K562 (cell line): Measurements from ENCODE around the gene MTF1. TPM values are rescaled to one million over a fixed set of nuclear protein-coding genes. Genes with fewer than 3 reads are reported as not detected.

Source experiments
- CBFA2T2 ChIP-seq: fragments of 450-650 bp; conservative IDR thresholded peaks from 2 replicates; pipeline ENCODE4 v1.6.1; 2017; ENCODE audit warnings: mild to moderate bottlenecking
- CBX1 ChIP-seq: sonication (generic); IDR thresholded peaks from 2 replicates; pipeline ENCODE4 v1.6.1; 2016; ENCODE audit warnings: antibody characterized with exemption, low read depth, mild to moderate bottlenecking
- ETV5 ChIP-seq: sonication (generic); formaldehyde crosslinking; IDR thresholded peaks from 2 replicates; pipeline ENCODE4 v1.4.0; 2020; ENCODE audit warnings: low read depth, mild to moderate bottlenecking, missing genetic modification reagents
- EWSR1 ChIP-seq: fragments of 450-650 bp; IDR thresholded peaks from 2 replicates; pipeline ENCODE4 v1.6.1; 2018; ENCODE audit warnings: borderline replicate concordance, mild to moderate bottlenecking, low read depth, moderate library complexity; ENCODE audit not compliant: partially characterized antibody
- EZH2 ChIP-seq: IDR thresholded peaks from 2 replicates; pipeline ENCODE4 v1.6.1; 2012; ENCODE audit warnings: low read depth, mild to moderate bottlenecking, inconsistent platforms, low read length, borderline replicate concordance
- FOSL1 ChIP-seq: fragments of 200-800 bp; sonication (Bioruptor generic); conservative IDR thresholded peaks from 2 replicates; pipeline ENCODE4 v1.6.1; 2016; ENCODE audit warnings: missing genetic modification characterization, missing compliant biosample characterization
- HDAC2 ChIP-seq: fragments of 450-650 bp; IDR thresholded peaks from 2 replicates; pipeline ENCODE4 v1.6.1; 2016; ENCODE audit warnings: mild to moderate bottlenecking
- LARP7 ChIP-seq: fragments of 450-650 bp; IDR thresholded peaks from 2 replicates; pipeline ENCODE4 v1.6.1; 2016
- MAFK ChIP-seq: IDR thresholded peaks from 2 replicates; pipeline ENCODE4 v1.6.1; 2011; ENCODE audit warnings: low read length, improper control_type of control experiment
- MAX ChIP-seq: sonication (generic); formaldehyde crosslinking; IDR thresholded peaks from 2 replicates; pipeline ENCODE4 v1.9.0; 2022; ENCODE audit warnings: mild to moderate bottlenecking, missing genetic modification reagents
- NFE2L1 ChIP-seq: fragments of 450-650 bp; IDR thresholded peaks from 2 replicates; pipeline ENCODE4 v1.6.1; 2016; ENCODE audit warnings: missing genetic modification characterization, low read depth, mild to moderate bottlenecking, missing compliant biosample characterization, moderate library complexity, borderline replicate concordance
- NR1H2 ChIP-seq: sonication (generic); formaldehyde crosslinking; IDR thresholded peaks from 2 replicates; pipeline ENCODE4 v1.4.0; 2020; ENCODE audit warnings: mild to moderate bottlenecking, missing genetic modification reagents
- RBM25 ChIP-seq: fragments of 200-400 bp; formaldehyde crosslinking; IDR thresholded peaks from 2 replicates; pipeline ENCODE4 v1.6.1; 2018; ENCODE audit warnings: low read length, low read depth, moderate library complexity; ENCODE audit not compliant: severe bottlenecking
- RFX5 ChIP-seq: IDR thresholded peaks from 2 replicates; pipeline ENCODE4 v1.6.1; 2011; ENCODE audit warnings: low read depth, mild to moderate bottlenecking, improper control_type of control experiment, low read length
- SNRNP70 ChIP-seq: fragments of 200-400 bp; formaldehyde crosslinking; optimal IDR thresholded peaks from 2 replicates; pipeline ENCODE3; 2017; ENCODE audit warnings: low read depth, low read length
- TAF7 ChIP-seq: fragments of 450-650 bp; IDR thresholded peaks from 2 replicates; pipeline ENCODE4 v1.6.1; 2016; ENCODE audit warnings: missing genetic modification characterization, missing compliant biosample characterization
- TRIM28 ChIP-seq: fragments of 450-650 bp; IDR thresholded peaks from 2 replicates; pipeline ENCODE4 v1.6.1; 2017
- VEZF1 ChIP-seq: fragments of 200-800 bp; sonication (Bioruptor generic); IDR thresholded peaks from 2 replicates; pipeline ENCODE4 v1.6.1; 2017; ENCODE audit warnings: missing genetic modification characterization, missing compliant biosample characterization
- ZBTB1 ChIP-seq: sonication (generic); formaldehyde crosslinking; IDR thresholded peaks from 2 replicates; pipeline ENCODE4 v1.8.1; 2023; ENCODE audit warnings: missing genetic modification reagents, low read depth, mild to moderate bottlenecking, borderline replicate concordance
- ZNF12 ChIP-seq: sonication (generic); formaldehyde crosslinking; IDR thresholded peaks from 2 replicates; pipeline ENCODE4 v1.4.0; 2020; ENCODE audit warnings: mild to moderate bottlenecking, missing genetic modification reagents
- ZNF589 ChIP-seq: fragments of 200-800 bp; sonication (Bioruptor generic); IDR thresholded peaks from 2 replicates; pipeline ENCODE4 v1.6.1; 2016; ENCODE audit warnings: low read depth, missing genetic modification characterization, missing compliant biosample characterization
- ZNF780A ChIP-seq: fragments of 250-450 bp; sonication (Bioruptor Pico); IDR thresholded peaks from 2 replicates; pipeline ENCODE4 v1.5.0; 2021; ENCODE audit warnings: mild to moderate bottlenecking
- ZNF830 ChIP-seq: fragments of 250-450 bp; sonication (Bioruptor Pico); IDR thresholded peaks from 2 replicates; pipeline ENCODE4 v1.5.0; 2021; ENCODE audit warnings: mild to moderate bottlenecking
- polyA plus RNA-seq, 8 experiments: library from polyadenylated mRNA; depleted of rRNA in 4 of 8; stranded (reverse) in 5 of 8; unstranded in 3 of 8; fragments of >200 nt; fragmentation: Nextera tagmentation in 2 of 8; fragmentation: Illumina TruSeq in 1 of 8; extraction: Ambion mirVana in 2 of 8; extraction: Trizol in 1 of 8; gene quantifications; 2 replicates each; pipeline versions ENCODE4 v1.2.1 to v1.2.3, GENCODE V29; 2011 to 2014; ENCODE audit warnings: inconsistent platforms in 1 of 8, missing spikeins in 1 of 8
- total RNA-seq, 7 experiments: library from RNA; depleted of rRNA in 6 of 7; stranded (reverse); fragments of >200 nt in 6 of 7; fragmentation: Illumina TruSeq in 2 of 7; extraction: Trizol in 2 of 7; gene quantifications; 2 replicates each; pipeline versions ENCODE4 v1.2.1 to v1.2.3, GENCODE V29; 2011 to 2021; ENCODE audit warnings: low replicate concordance in 1 of 7
- TF ChIP-seq, protein P1 (sequence below): fragments of 450-650 bp; IDR thresholded peaks from 2 replicates; pipeline ENCODE4 v1.6.1; 2018; ENCODE audit warnings: mild to moderate bottlenecking, low read depth; ENCODE audit not compliant: partially characterized antibody

Gene MTF1
- total and polyA plus RNA-seq, 9 of the 15 experiments (the other 6 are each of a cell fraction or from before 2014, with no cell fraction given) = 1.1 to 12.2 (median 4.3) TPM

DNA sequence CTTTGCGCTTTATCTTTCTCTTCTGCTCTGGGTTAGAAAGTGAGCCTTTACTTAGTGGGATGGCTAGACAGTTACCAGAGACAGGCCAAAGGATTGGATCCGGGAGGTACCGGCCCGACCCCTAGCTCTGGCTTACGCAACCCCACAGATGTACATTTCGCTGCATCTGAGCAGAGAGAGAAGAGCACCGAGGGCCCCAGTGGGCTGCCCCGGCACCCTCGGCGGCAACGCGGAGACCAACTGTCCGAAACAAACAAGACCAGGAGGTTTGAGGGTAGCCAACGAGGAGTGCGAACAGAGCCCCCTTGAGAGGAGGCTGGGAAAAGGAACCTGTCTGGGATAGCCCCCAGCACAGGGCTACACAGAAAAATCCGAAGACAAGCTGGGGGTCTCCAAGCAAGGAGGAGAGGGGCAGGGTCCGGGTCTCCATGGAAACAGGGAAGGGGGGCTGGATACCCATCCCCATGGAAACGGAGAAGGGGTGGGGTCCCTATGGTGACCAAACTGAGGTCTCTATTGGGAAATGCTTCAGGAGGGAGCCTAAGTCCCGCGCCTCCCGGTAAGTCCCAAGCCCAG lies 373 bp downstream of the MTF1 start (continued):
- TF ChIP-seq EWSR1 (no peak), VEZF1 (CRISPR knock-in tag) (peak; percentile 100; the same call in 1 of the 2 replicates), EZH2 (no peak), FOSL1 (tag) (no peak), ZNF589 (CRISPR knock-in tag) (no peak), HDAC2 (no peak), TAF7 (no peak), TRIM28 (no peak), ZBTB1 (CRISPR knock-in tag) (0 out of 2 replicates have a peak, but pooled peaks have one; percentile 12), ZNF830 (CRISPR knock-in tag) (no peak), LARP7 (no peak), RBM25 (no peak), CBFA2T2 (no peak), CBX1 (no peak), ZNF12 (CRISPR knock-in tag) (0 out of 2 replicates have a peak, but pooled peaks have one; percentile 48), ZNF780A (no peak), MAX (CRISPR knock-in tag) (no peak), SNRNP70 (no peak), NFE2L1 (tag) (no peak), RFX5 (no peak), MAFK (no peak), NR1H2 (CRISPR knock-in tag) (no peak), ETV5 (CRISPR knock-in tag) (peak; percentile 21; the same call in 1 of the 2 replicates)
- TF ChIP-seq, protein P1, sequence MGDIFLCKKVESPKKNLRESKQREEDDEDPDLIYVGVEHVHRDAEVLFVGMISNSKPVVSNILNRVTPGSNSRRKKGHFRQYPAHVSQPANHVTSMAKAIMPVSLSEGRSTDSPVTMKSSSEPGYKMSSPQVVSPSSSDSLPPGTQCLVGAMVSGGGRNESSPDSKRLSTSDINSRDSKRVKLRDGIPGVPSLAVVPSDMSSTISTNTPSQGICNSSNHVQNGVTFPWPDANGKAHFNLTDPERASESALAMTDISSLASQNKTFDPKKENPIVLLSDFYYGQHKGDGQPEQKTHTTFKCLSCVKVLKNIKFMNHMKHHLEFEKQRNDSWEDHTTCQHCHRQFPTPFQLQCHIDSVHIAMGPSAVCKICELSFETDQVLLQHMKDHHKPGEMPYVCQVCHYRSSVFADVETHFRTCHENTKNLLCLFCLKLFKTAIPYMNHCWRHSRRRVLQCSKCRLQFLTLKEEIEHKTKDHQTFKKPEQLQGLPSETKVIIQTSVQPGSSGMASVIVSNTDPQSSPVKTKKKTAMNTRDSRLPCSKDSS = no peak
